Measurements from ENCODE around the gene SLC26A8. TPM values are rescaled to one million over a fixed set of nuclear protein-coding genes. Genes with fewer than 3 reads are reported as not detected.

SLC26A8 gene
- total RNA-seq, 4 donors from 2014 or later = under 0.01 to 0.17 TPM; not detected in 2

DNA sequence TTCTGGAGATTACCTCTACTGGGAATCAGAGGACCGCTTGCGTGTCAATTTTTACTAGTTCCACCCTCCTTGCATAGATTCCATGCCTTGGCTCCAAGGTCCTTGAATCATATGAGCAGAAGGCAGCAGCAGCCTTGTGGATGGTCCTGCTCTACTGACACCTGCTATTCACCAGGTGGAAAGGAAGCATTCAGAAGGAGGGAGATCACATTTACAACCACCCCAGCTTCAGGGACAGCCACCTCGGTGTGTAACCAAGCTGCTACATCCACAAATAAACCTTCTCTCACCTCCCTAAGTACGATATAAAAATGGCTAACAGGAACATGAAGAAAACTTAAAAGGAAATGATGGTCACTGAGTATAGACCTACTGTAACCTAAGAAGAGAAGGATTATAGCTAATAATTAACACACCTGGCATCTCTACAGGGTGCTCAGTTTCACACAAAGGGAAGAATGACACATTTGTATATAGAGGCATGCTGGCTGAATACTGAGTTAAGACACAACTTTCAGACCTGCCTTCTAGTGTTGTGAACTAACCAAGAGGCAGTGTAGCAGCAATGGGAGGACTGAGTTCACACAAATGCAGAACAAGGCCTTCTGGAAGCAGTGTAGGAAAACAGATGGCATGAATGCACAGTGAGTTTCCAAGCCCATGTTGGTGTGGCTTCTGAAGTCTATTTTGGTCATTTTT is 57.2 kb downstream of the SLC26A8 start:
- H3K4me3 ChIP-seq = no peak overlapping the region
- DNase-seq (ENCODE audit: extremely low spot score) = no peak
- TF ChIP-seq EP300 (IDR thresholded peaks at IDR 0.05) (no peak), POLR2AphosphoS5 (IDR thresholded peaks at IDR 0.05) (no peak), POLR2A (IDR thresholded peaks at IDR 0.05; ENCODE audit: low read depth) (no peak)
- TF ChIP-seq, protein P1, sequence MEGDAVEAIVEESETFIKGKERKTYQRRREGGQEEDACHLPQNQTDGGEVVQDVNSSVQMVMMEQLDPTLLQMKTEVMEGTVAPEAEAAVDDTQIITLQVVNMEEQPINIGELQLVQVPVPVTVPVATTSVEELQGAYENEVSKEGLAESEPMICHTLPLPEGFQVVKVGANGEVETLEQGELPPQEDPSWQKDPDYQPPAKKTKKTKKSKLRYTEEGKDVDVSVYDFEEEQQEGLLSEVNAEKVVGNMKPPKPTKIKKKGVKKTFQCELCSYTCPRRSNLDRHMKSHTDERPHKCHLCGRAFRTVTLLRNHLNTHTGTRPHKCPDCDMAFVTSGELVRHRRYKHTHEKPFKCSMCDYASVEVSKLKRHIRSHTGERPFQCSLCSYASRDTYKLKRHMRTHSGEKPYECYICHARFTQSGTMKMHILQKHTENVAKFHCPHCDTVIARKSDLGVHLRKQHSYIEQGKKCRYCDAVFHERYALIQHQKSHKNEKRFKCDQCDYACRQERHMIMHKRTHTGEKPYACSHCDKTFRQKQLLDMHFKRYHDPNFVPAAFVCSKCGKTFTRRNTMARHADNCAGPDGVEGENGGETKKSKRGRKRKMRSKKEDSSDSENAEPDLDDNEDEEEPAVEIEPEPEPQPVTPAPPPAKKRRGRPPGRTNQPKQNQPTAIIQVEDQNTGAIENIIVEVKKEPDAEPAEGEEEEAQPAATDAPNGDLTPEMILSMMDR (IDR thresholded peaks at IDR 0.05) = no peak
- WGBS = 84% methylated on average over 4 of the region's 4 CpGs
- H3K27ac ChIP-seq (replicated peaks in 1 of 4) = no peak overlapping the region
- no peaks in the 10 kb centered on the region for H3K9me3 ChIP-seq
- H3K4me1 ChIP-seq = no peaks in the 10 kb centered on the region
- H3K27me3 ChIP-seq = no peaks in the 10 kb centered on the region
- intact Hi-C loops (cut with DNase I) = no loop called here
- no peaks in the 10 kb centered on the region for H3K36me3 ChIP-seq

DNA sequence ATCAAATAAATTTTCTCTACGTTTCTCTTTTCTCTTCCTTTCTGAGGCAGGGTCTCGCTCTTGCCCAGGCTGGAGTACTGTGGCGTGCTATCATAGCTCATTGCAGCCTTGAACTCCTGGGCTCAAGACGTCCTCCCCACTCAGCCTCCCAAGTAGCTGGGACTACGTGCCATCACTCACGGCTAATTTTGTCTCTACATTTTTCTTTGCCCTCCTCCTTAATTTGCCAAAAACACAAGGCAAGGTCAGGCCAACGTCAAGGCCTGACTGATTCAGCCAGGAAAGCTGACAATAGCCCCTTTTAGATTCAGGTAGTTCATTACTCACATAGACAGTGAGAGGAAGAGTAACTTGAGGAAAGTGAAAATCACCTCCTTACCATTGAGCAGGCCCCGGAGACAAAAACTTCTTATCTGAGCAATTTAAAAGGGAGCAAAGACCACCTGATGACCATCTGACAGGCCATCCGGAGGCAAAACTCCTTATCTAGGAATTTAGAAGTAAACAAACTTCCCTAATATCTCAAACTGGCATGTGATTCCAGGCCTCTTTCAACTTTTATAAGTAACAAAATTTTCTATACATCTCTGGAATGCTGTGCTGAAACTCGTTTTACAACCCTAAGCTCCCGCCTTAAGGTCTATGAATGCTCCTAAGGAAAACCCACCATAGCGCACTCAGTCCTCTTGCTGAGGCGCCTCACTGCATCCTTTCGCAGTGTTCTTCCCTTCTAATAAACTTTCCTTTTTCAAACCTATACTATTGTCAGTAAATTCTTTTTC is 61.5 kb downstream of the SLC26A8 start:
- no peak for TF ChIP-seq POLR2A (IDR thresholded peaks at IDR 0.05; ENCODE audit: low read depth)
- no peak for TF ChIP-seq POLR2AphosphoS5 (IDR thresholded peaks at IDR 0.05)
- TF ChIP-seq, protein P1 (IDR thresholded peaks at IDR 0.05) = no peak
- TF ChIP-seq EP300 (IDR thresholded peaks at IDR 0.05) = no peak
- Histone ChIP-seq H3K27me3 (peaks cover 0 to 18% (median 0%) of the 10 kb centered on the region in 4 donors), H3K4me1 (no peaks in the 10 kb centered on the region), H3K9me3 (no peaks in the 10 kb centered on the region), H3K27ac (replicated peaks in 1 of 4) (no peak overlapping the region), H3K4me3 (no peak overlapping the region), H3K36me3 (no peaks in the 10 kb centered on the region)
- intact Hi-C loops (cut with DNase I) = no loop called here
- 82% methylated on average over 14 of the region's 14 CpGs for WGBS
- no peak for DNase-seq (ENCODE audit: extremely low spot score)

DNA sequence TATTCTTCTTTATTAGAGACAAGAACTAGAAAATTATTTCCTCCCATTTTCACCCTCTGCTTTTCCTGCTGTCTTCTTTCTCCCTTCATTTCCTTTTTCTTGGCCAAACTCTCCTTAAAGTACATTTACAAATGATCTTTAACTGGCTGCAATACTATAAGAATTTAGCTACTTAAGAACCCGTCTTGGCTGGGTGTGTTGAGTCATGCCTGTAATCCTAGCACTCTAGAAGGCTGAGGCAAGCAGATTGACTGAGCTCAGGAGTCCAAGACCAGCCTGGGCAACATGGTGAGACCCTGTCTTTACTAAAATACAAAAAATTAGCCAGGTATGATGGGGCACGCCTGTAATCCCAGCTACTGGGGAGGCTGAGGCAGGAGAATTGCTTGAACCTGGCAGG is 64.3 kb downstream of the SLC26A8 start:
- 68% methylated on average over 2 of the region's 2 CpGs for WGBS
- H3K4me1 ChIP-seq = no peaks in the 10 kb centered on the region
- TF ChIP-seq EP300 (IDR thresholded peaks at IDR 0.05) = no peak
- no peak for TF ChIP-seq POLR2A (IDR thresholded peaks at IDR 0.05; ENCODE audit: low read depth)
- TF ChIP-seq POLR2AphosphoS5 (IDR thresholded peaks at IDR 0.05) = no peak
- TF ChIP-seq, protein P1 (IDR thresholded peaks at IDR 0.05) = no peak
- intact Hi-C loops (cut with DNase I) = no loop called here
- no peak overlapping the region for H3K4me3 ChIP-seq
- H3K9me3 ChIP-seq = no peaks in the 10 kb centered on the region
- peaks cover 0 to 21% (median 0%) of the 10 kb centered on the region in 4 donors for H3K27me3 ChIP-seq
- H3K27ac ChIP-seq (replicated peaks in 1 of 4) = no peak overlapping the region
- no peaks in the 10 kb centered on the region for H3K36me3 ChIP-seq
- DNase-seq (ENCODE audit: extremely low spot score) = no peak

DNA sequence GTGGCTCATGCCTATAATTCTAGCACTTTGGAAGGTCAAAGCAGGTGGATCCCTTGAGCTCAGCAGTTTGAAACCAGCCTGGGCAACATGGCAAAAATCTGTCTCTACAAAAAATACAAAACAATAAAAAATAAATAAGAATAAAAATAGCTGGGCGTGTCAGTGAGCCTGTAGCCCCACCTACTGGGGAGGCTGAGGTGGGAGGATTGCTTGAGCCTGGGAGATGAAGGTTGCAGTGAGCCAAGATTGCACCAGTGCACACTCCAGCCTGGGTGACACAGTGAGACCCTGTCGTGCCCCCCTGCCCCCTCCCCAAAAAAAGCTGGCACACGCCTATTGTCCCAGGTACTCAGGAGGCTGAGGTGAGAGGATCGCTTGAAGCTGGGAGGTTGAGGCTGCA is 68.5 kb downstream of the SLC26A8 start:
- intact Hi-C loops (cut with DNase I) = no loop called here
- WGBS = 95% methylated on average over 3 of the region's 4 CpGs
- H3K4me3 ChIP-seq = no peak overlapping the region

More for the DNA sequence above, 68.5 kb downstream of the SLC26A8 start:
- no peaks in the 10 kb centered on the region for H3K36me3 ChIP-seq
- peaks cover 0 to 24% (median 0%) of the 10 kb centered on the region in 4 donors for H3K27me3 ChIP-seq
- H3K27ac ChIP-seq (replicated peaks in 1 of 4) = no peak overlapping the region
- no peak for TF ChIP-seq POLR2A (IDR thresholded peaks at IDR 0.05; ENCODE audit: low read depth)
- TF ChIP-seq EP300 (IDR thresholded peaks at IDR 0.05) = no peak
- TF ChIP-seq, protein P1 (IDR thresholded peaks at IDR 0.05) = no peak
- no peaks in the 10 kb centered on the region for H3K4me1 ChIP-seq
- no peaks in the 10 kb centered on the region for H3K9me3 ChIP-seq
- DNase-seq (ENCODE audit: extremely low spot score) = no peak

Measured in esophagus muscularis mucosa (tissue), 4 donors.